Measurements from ENCODE around the gene SETBP1. TPM values are rescaled to one million over a fixed set of nuclear protein-coding genes. Genes with fewer than 3 reads are reported as not detected.

SETBP1 gene
- total and polyA plus RNA-seq, 2 of the 8 experiments (the other 6 are each of a cell fraction or from before 2014, with no cell fraction given) = 2.0 to 6.5 TPM

GRCh38 chr18:44723411-44723810 lies 42.7 kb downstream of the SETBP1 start (continued):
- no peak for TF ChIP-seq CHD7 (IDR thresholded peaks at IDR 0.05; ENCODE audit: insufficient replicate concordance, low read length)
- no peak for TF ChIP-seq MAFK (IDR thresholded peaks at IDR 0.05; ENCODE audit: low read depth, low read length)
- TF ChIP-seq, protein P1, sequence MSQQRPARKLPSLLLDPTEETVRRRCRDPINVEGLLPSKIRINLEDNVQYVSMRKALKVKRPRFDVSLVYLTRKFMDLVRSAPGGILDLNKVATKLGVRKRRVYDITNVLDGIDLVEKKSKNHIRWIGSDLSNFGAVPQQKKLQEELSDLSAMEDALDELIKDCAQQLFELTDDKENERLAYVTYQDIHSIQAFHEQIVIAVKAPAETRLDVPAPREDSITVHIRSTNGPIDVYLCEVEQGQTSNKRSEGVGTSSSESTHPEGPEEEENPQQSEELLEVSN (IDR thresholded peaks at IDR 0.05) = no peak
- TF ChIP-seq CEBPB (IDR thresholded peaks at IDR 0.05; ENCODE audit: low read depth, low read length) = no peak
- no peak for TF ChIP-seq FOSL1 (IDR thresholded peaks at IDR 0.05; ENCODE audit: insufficient read depth, low read depth, low read length)
- no peak for TF ChIP-seq TAF7 (optimal IDR thresholded peaks at IDR 0.05; ENCODE audit: borderline replicate concordance, low read depth, low read length)
- no peak for TF ChIP-seq SAP30 (IDR thresholded peaks at IDR 0.05; ENCODE audit: insufficient read depth, insufficient replicate concordance, low read length)

Data from H1 (cell line).